Aorta (tissue), 5 donors: ENCODE data around the gene CAVIN2. TPM values are rescaled to one million over a fixed set of nuclear protein-coding genes. Genes with fewer than 3 reads are reported as not detected.

Source experiments
- ATAC-seq: fragments of 200-7000 bp; cut with Tn5 transposase; one replicate; pipeline ENCODE4 v1.9.1; 2022; ENCODE audit warnings: moderate library complexity; ENCODE audit not compliant: low FRiP score
- DNase-seq, 2 donors: peaks; one replicate each; pipeline ENCODE4 v3.0.0-alpha.2; 2020
- H3K27ac ChIP-seq, 2 donors: one replicate each; pipeline ENCODE4 v1.5.1; 2013; ENCODE audit warnings: low read length in 2 of 2, mild to moderate bottlenecking in 2 of 2, moderate library complexity in 2 of 2, control low read depth in 1 of 2, inconsistent platforms in 1 of 2, low read depth in 1 of 2
- H3K27me3 ChIP-seq, 2 donors: one replicate each; pipeline ENCODE4 v1.6.1; 2013; ENCODE audit warnings: control low read depth in 1 of 2, low read length in 1 of 2, mild to moderate bottlenecking in 1 of 2, moderate library complexity in 1 of 2; ENCODE audit not compliant: insufficient read depth in 2 of 2, control insufficient read depth in 1 of 2
- H3K36me3 ChIP-seq, 2 donors: one replicate each; pipeline ENCODE4 v1.6.1; 2013; ENCODE audit warnings: control low read depth in 1 of 2, low read length in 1 of 2, mild to moderate bottlenecking in 1 of 2; ENCODE audit not compliant: insufficient read depth in 2 of 2, control insufficient read depth in 1 of 2
- H3K4me1 ChIP-seq, 2 donors: one replicate each; pipeline ENCODE4 v1.6.1; 2013; ENCODE audit warnings: low read length in 2 of 2, control low read depth in 1 of 2, mild to moderate bottlenecking in 1 of 2, moderate library complexity in 1 of 2; ENCODE audit not compliant: insufficient read depth in 2 of 2, control insufficient read depth in 1 of 2
- H3K4me3 ChIP-seq, 2 donors: one replicate each; pipeline ENCODE4 v1.5.1; 2013; ENCODE audit warnings: low read length in 2 of 2, control low read depth in 1 of 2, mild to moderate bottlenecking in 1 of 2
- H3K9me3 ChIP-seq: one replicate; pipeline ENCODE4 v1.6.1; 2013; ENCODE audit warnings: mild to moderate bottlenecking, low read length; ENCODE audit not compliant: control insufficient read depth
- WGBS, 2 donors: extraction: QIAGEN DNeasy Blood & Tissue Kit; methylation state at CpG; one replicate each; pipeline ENCODE4 v1.1.7; 2013; 5-methylcytosine and 5-hydroxymethylcytosine counted together
- intact Hi-C, 2 donors: fragments of 100-400 bp; cut with DNase I; formaldehyde crosslinking; loops; one replicate each; pipeline versions ENCODE4 v1.14.2 to v1.15.0; 2022
- polyA plus RNA-seq, 2 donors: library from polyadenylated mRNA; stranded (reverse); fragments of 200-250 nt; gene quantifications; one replicate each; pipeline ENCODE4 v1.2.3, GENCODE V29; 2013
- total RNA-seq, 2 donors: library from RNA; stranded (reverse); fragmentation: NEBNext Ultra II Directional; extraction: Animal tissue kit (Norgen Biotek cat#: 25700); gene quantifications; one replicate each; pipeline ENCODE4 v1.2.1, GENCODE V29; 2021
- donor health status: healthy with polysubstance abuse.
- donor health status: Bipolar disorder and iron deficiency.
- donor health status: DM: no; HTN: no; CAD: no.
- donor health status: DM: no; HTN: no; CAD: no.
- donor health status: DM: yes; HTN: yes; CAD: no.

CAVIN2 gene
- total and polyA plus RNA-seq, 4 donors, result 3.0 to 37.8 (median 14.5) TPM

- Histone ChIP-seq H3K4me3 (no peak overlapping the region), H3K4me1 (no peaks in the 10 kb centered on the region), H3K9me3 (no peaks in the 10 kb centered on the region), H3K36me3 (no peaks in the 10 kb centered on the region), H3K27me3 (no peaks in the 10 kb centered on the region), H3K27ac (no peak overlapping the region)
- DNase-seq (no peak), ATAC-seq (no peak)
- intact Hi-C loops, result no loop called here
- 92 to 94% methylated on average over 11 of the region's 11 CpGs for WGBS, 2 donors
These were observed 10.4 kb downstream of the CAVIN2 start for GRCh38 chr2:191836471-191836852.

DNA sequence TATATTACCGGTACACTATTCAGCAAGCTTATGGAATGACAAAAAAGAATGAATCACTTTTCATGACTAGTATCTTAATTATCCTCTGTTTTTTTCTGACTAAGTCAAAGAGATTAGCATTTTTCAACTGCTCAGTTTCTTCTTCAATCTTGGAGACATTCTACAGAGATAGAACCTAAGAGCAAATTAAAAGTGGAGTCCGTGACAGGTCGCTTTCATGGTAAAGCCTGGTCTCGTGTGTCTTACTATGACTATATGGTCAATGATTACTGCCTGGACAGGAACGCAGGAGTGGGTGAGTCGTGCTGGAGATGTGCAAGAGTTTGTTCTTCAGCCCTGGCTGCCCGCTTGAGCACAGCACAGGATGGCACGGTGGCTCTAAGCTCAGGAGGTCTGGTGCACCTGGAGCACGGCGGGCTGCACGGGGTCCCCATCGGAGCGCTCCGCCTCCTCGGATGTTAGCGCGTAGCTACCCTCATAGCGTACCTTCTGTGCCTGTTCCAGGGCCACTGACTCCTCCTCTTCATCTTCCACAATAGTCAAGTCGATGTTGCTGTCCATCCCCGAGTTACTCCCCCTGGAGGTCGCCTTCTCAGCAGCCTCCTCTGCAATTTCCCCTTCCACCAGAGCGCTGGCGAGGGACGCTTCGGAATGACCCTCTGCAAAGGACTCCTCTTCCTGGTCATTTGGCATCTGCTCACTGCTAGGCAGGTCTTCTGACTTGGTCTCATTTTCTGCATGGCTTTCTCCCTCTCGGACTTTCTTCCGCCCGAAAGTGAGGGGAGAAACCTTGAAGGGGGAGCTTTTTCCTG is 11.1 kb downstream of the CAVIN2 start:
- no peak overlapping the region for H3K27ac ChIP-seq
- no peaks in the 10 kb centered on the region for H3K4me1 ChIP-seq
- 96% methylated on average over 28 of the region's 28 CpGs for WGBS, 2 donors
- intact Hi-C loops, result no loop called here
- peaks cover 2% of the 10 kb centered on the region for H3K9me3 ChIP-seq
- no peak for ATAC-seq
- no peaks in the 10 kb centered on the region for H3K27me3 ChIP-seq
- DNase-seq, result no peak
- no peak overlapping the region for H3K4me3 ChIP-seq
- no peaks in the 10 kb centered on the region for H3K36me3 ChIP-seq

GRCh38 chr2:191835100-191835499 is 11.8 kb downstream of the CAVIN2 start:
- DNase-seq (no peak), ATAC-seq (no peak)
- intact Hi-C loops, result no loop called here
- H3K27me3 ChIP-seq, result no peaks in the 10 kb centered on the region
- no peaks in the 10 kb centered on the region for H3K4me1 ChIP-seq
- no peak overlapping the region for H3K27ac ChIP-seq
- H3K9me3 ChIP-seq, result peaks cover 2% of the 10 kb centered on the region
- 90 to 92% methylated on average over 5 of the region's 5 CpGs for WGBS, 2 donors
- H3K4me3 ChIP-seq, result no peak overlapping the region
- no peaks in the 10 kb centered on the region for H3K36me3 ChIP-seq

GRCh38 chr2:191833356-191833755 is 13.5 kb downstream of the CAVIN2 start:
- DNase-seq, result no peak
- no peak overlapping the region for H3K27ac ChIP-seq
- no peaks in the 10 kb centered on the region for H3K4me1 ChIP-seq
- 92 to 95% methylated on average over 4 of the region's 4 CpGs for WGBS, 2 donors
- intact Hi-C loops, result no loop called here
- H3K9me3 ChIP-seq, result peaks cover 3% of the 10 kb centered on the region
- H3K27me3 ChIP-seq, result no peaks in the 10 kb centered on the region
- H3K4me3 ChIP-seq, result no peak overlapping the region
- no peak for ATAC-seq
- no peaks in the 10 kb centered on the region for H3K36me3 ChIP-seq

DNA sequence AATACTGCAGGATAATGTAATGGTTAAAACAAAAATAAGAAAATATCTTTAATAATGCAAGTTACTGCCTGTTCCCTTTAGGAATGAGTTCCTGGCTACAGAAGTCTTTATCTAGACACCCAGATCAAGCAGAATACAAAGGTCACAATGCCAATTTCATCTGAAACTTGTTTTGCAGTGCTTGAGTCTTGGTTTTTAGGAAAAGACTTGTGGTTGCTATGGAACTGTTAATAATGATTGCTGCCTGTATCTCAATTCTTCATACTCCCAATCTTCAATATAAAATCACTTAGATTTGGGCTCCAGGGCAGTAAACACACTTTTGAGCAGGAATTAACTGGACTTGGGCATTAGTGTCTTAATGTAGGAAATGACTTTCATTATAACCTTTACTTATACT is 14.2 kb downstream of the CAVIN2 start:
- DNase-seq (no peak), ATAC-seq (no peak)
- H3K4me1 ChIP-seq, result no peaks in the 10 kb centered on the region
- no peak overlapping the region for H3K27ac ChIP-seq
- intact Hi-C loops, result no loop called here
- no peaks in the 10 kb centered on the region for H3K36me3 ChIP-seq
- peaks cover 3% of the 10 kb centered on the region for H3K9me3 ChIP-seq
- no peak overlapping the region for H3K4me3 ChIP-seq
- no peaks in the 10 kb centered on the region for H3K27me3 ChIP-seq

GRCh38 chr2:191831410-191831994 is 15.4 kb downstream of the CAVIN2 start:
- no peaks in the 10 kb centered on the region for H3K36me3 ChIP-seq
- H3K9me3 ChIP-seq, result peaks cover 3% of the 10 kb centered on the region
- H3K4me3 ChIP-seq, result no peak overlapping the region
- H3K27me3 ChIP-seq, result no peaks in the 10 kb centered on the region
- no peaks in the 10 kb centered on the region for H3K4me1 ChIP-seq
- no peak overlapping the region for H3K27ac ChIP-seq
- 88 to 90% methylated on average over 1 of the region's 1 CpG for WGBS, 2 donors
- ATAC-seq, result no peak
- intact Hi-C loops, result no loop called here
- DNase-seq, result no peak

- no peaks in the 10 kb centered on the region for H3K27me3 ChIP-seq
- H3K9me3 ChIP-seq, result peaks cover 1% of the 10 kb centered on the region
- intact Hi-C loops, result no loop called here
- H3K4me1 ChIP-seq, result no peaks in the 10 kb centered on the region
- ATAC-seq, result no peak
- no peaks in the 10 kb centered on the region for H3K36me3 ChIP-seq
- no peak overlapping the region for H3K4me3 ChIP-seq
- DNase-seq, result no peak
- H3K27ac ChIP-seq, result no peak overlapping the region
- WGBS, 2 donors, result 93 to 95% methylated on average over 2 of the region's 2 CpGs
These were observed 22.5 kb downstream of the CAVIN2 start for GRCh38 chr2:191824398-191824797.

DNA sequence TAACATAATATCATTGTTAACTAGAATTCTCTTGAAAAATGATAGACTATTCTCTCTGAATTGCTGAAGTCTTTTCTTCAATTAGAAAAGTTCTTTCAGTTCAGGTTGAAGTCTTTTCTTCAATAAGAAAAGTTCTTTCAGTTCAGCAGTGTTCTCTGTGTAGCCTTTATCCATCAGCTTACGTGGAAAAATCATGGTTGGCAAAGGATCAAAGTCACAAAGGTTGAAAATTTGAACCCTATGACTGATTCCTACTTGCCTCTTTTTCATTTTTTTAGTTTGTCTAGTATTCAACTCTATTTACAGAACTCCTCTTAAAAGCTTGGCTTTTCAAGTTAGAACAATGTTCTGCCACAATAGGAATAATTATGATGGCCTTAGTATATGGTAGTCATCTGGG is 25.8 kb downstream of the CAVIN2 start:
- ATAC-seq (no peak), DNase-seq (no peak)
- Histone ChIP-seq H3K4me3 (no peak overlapping the region), H3K27ac (no peak overlapping the region), H3K36me3 (no peaks in the 10 kb centered on the region), H3K9me3 (no peaks in the 10 kb centered on the region), H3K4me1 (no peaks in the 10 kb centered on the region), H3K27me3 (no peaks in the 10 kb centered on the region)
- 90 to 94% methylated on average over 1 of the region's 1 CpG for WGBS, 2 donors
- intact Hi-C loops, result no loop called here

DNA sequence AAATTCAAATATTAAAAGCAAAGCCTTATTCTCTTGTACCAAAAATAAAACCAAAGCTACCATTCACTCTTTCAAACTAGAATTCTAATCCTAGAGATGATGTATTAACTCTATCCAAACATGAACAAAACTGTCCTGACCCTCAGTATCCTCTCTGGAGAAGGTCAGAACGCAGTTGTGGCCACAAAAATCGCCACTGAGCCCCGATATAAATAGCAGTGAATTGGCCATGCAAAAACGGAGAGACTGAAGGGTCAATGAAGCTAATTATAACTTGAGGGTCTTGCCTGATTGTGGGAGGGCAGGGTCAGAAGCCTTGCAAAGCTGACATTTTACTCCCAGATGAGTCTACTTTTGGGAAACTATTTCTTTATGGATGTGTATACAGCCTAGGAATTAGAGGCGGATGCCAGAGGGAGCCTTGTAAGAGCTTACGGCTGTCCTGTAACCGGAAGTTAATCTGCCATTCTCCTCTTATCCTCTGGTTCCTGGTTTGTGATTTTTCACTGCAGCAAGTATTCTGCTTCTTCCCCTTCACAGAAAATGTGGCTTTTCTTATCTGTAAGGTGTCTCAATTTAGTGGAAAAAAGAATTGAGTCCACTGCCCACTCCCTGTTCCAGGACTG is 28.1 kb downstream of the CAVIN2 start:
- H3K4me1 ChIP-seq, result no peaks in the 10 kb centered on the region
- WGBS, 2 donors, result 45 to 48% methylated on average over 7 of the region's 7 CpGs
- H3K9me3 ChIP-seq, result no peaks in the 10 kb centered on the region
- intact Hi-C loops, result loop anchor here in 1 of 2 donors (10.0 kb wide), 2 partner anchors 264 to 466 kb away; no protein-coding TSS in a partner anchor
- ATAC-seq (no peak), DNase-seq (no peak)
- H3K36me3 ChIP-seq, result no peaks in the 10 kb centered on the region
- H3K4me3 ChIP-seq, result no peak overlapping the region
- H3K27ac ChIP-seq, result no peak overlapping the region
- H3K27me3 ChIP-seq, result no peaks in the 10 kb centered on the region
